Body of pancreas (tissue), 4 donors: ENCODE results near the gene ZNF275.

Source experiments
- CTCF ChIP-seq, 7 experiments: fragments of 450-650 bp in 4 of 7; fragments of 200-600 bp in 3 of 7; sonication (generic) in 3 of 7; IDR thresholded peaks; one replicate each; pipeline ENCODE4 v1.5.1; 2016 to 2019; ENCODE audit warnings: antibody characterized with exemption in 7 of 7
- POLR2A ChIP-seq, 3 donors: fragments of 450-650 bp; IDR thresholded peaks; one replicate each; pipeline ENCODE4 v1.6.1; 2016; ENCODE audit warnings: antibody characterized with exemption in 3 of 3, mild to moderate bottlenecking in 2 of 3

DNA sequence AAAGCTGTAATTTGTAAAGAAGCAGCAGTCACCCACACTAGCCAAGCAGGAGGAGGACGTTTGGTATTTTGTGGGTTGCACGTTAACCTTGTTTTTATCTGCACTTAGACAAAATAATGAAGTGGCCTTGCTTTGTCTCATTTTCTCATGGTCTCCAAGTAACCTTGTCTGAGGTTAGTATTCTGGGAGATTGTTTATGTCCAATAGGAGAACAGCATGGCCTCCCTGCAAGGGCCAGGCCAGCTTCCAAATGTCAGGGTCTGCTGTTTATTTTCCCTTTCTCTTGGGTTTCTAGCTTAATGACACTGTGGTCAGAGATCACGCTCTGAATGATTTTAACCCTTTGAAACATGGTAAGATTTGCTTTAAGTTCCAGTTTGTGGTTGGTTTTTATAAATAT lies 37.3 kb downstream of the ZNF275 start:
- TF ChIP-seq CTCF (IDR thresholded peaks at IDR 0.05) (no peak), POLR2A (IDR thresholded peaks at IDR 0.05) (no peak)
